HG02798 (cell line): ENCODE results near the gene NFXL1.

Source experiments
- ATAC-seq: cut with Tn5 transposase; IDR thresholded peaks from one replicate; pipeline ENCODE4 v1.9.1; 2021; ENCODE audit warnings: mild to moderate bottlenecking; ENCODE audit not compliant: unreplicated experiment, poor library complexity

The NFXL1 gene

GRCh38 chr4:47899639-47900038 lies 14.7 kb downstream of the NFXL1 start:
- ATAC-seq: no peak

- no peak for ATAC-seq
Measured at GRCh38 chr4:47891928-47892327, 22.5 kb downstream of the NFXL1 start.

- no peak for ATAC-seq
Measured at GRCh38 chr4:47882228-47882627, 32.2 kb downstream of the NFXL1 start.

GRCh38 chr4:47879458-47879857 lies 34.9 kb downstream of the NFXL1 start:
- ATAC-seq: no peak

- ATAC-seq: no peak
Measured at GRCh38 chr4:47876784-47877546, 37.4 kb downstream of the NFXL1 start.

GRCh38 chr4:47876310-47876709 lies 38.1 kb downstream of the NFXL1 start:
- no peak for ATAC-seq

GRCh38 chr4:47873877-47874541 lies 40.4 kb downstream of the NFXL1 start:
- ATAC-seq: no peak

- ATAC-seq: no peak
Measured at GRCh38 chr4:47863486-47863885, 50.9 kb downstream of the NFXL1 start.

GRCh38 chr4:47862297-47862696 lies 52.1 kb downstream of the NFXL1 start:
- ATAC-seq: no peak

GRCh38 chr4:47860305-47860704 lies 54.1 kb downstream of the NFXL1 start:
- ATAC-seq: no peak

GRCh38 chr4:47858006-47858405 lies 56.4 kb downstream of the NFXL1 start:
- no peak for ATAC-seq

GRCh38 chr4:47856713-47857112 lies 57.7 kb downstream of the NFXL1 start:
- no peak for ATAC-seq

- no peak for ATAC-seq
Measured at GRCh38 chr4:47855350-47855749, 59.0 kb downstream of the NFXL1 start.

- ATAC-seq: no peak
Measured at GRCh38 chr4:47852136-47852535, 62.2 kb downstream of the NFXL1 start.

GRCh38 chr4:47849466-47849865 lies 64.9 kb downstream of the NFXL1 start:
- no peak for ATAC-seq

- no peak for ATAC-seq
Measured at GRCh38 chr4:47848041-47848440, 66.3 kb downstream of the NFXL1 start.

GRCh38 chr4:47842985-47843384 lies 71.4 kb downstream of the NFXL1 start:
- ATAC-seq: no peak

- no peak for ATAC-seq
Measured at GRCh38 chr4:47840291-47840690, 74.1 kb downstream of the NFXL1 start.

- peak; percentile 68 for ATAC-seq
Measured at GRCh38 chr4:47839259-47839658, 75.1 kb downstream of the NFXL1 start.

GRCh38 chr4:47838445-47838844 lies 75.9 kb downstream of the NFXL1 start:
- ATAC-seq: no peak

- ATAC-seq: no peak
Measured at GRCh38 chr4:47837908-47838294, 76.5 kb downstream of the NFXL1 start, which contains the start of gene CORIN. TSS of gene CORIN (minus strand) at chr4:47838067. CDS start at chr4:47837949, 118 bp downstream.
